ENCODE data around the gene FOXF2. TPM values are rescaled to one million over a fixed set of nuclear protein-coding genes. Genes with fewer than 3 reads are reported as not detected.
A peak's percentile ranks its signal among the peaks of the same experiment; 100 is the strongest.

The FOXF2 gene
- total RNA-seq, 2 experiments from 2014 or later, result not detected

- ATAC-seq, result peak; percentile 68
- POLR2A ChIA-PET, result no interaction called here
Measured at GRCh38 chr6:1424306-1424927, 35.0 kb downstream of the FOXF2 start.

DNA sequence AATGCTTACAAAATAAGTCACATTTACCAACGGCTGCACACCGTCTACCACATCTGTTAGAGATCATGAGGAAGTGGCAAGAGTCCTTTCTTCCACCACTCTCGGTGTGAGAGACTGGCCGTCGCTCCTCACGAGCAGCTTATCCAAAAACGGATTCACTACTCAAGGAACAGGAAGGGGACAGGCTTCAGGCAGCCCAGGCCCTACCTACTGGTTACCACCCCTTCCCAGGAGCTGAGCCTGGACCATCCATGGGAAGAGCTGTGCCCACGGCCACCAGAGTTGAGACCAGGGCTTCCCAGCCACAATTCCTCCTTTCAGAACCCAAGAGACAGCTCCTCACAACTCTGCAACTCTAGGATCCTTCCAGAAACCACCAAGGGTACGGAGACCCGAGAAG is 37.0 kb downstream of the FOXF2 start:
- ATAC-seq (no peak), DNase-seq (no peak)
- Mint-ChIP-seq H3K27me3 (ENCODE audit: low read depth) (peaks cover 5% of the 10 kb centered on the region), H3K4me1 (ENCODE audit: low read depth) (peaks cover 2% of the 10 kb centered on the region), H3K4me3 (no peak overlapping the region), H3K36me3 (ENCODE audit: low read depth) (no peaks in the 10 kb centered on the region), H3K27ac (no peak overlapping the region), H3K9me3 (ENCODE audit: insufficient read depth) (no peaks in the 10 kb centered on the region)
- POLR2A ChIA-PET, result no interaction called here
- CTCF ChIA-PET, result interaction anchor here (1.1 kb wide), 1 partner anchor 29 kb away, joined by 3 read pairs; no protein-coding TSS in a partner anchor

More at GRCh38 chr6:1424306-1424927, 35.0 kb downstream of the FOXF2 start:
- Mint-ChIP-seq H3K27me3 (ENCODE audit: low read depth) (peaks cover 8% of the 10 kb centered on the region), H3K4me3 (no peak overlapping the region), H3K4me1 (ENCODE audit: low read depth) (peaks cover 2% of the 10 kb centered on the region), H3K9me3 (ENCODE audit: insufficient read depth) (no peaks in the 10 kb centered on the region), H3K36me3 (ENCODE audit: low read depth) (no peaks in the 10 kb centered on the region), H3K27ac (no peak overlapping the region)
- CTCF ChIA-PET, result interaction anchor here (0.6 to 1.3 kb wide), 4 partner anchors 12 to 626 kb away, joined by 3 to 5 read pairs (median 3); no protein-coding TSS in a partner anchor
- DNase-seq, result peak; percentile 38

- CTCF ChIA-PET, result interaction anchor here (1.3 to 1.7 kb wide), 4 partner anchors 38 to 842 kb away, joined by 3 to 6 read pairs (median 5); no protein-coding TSS in a partner anchor
- Mint-ChIP-seq H3K4me3 (no peak overlapping the region), H3K4me1 (ENCODE audit: low read depth) (no peaks in the 10 kb centered on the region), H3K9me3 (ENCODE audit: insufficient read depth) (no peaks in the 10 kb centered on the region), H3K36me3 (ENCODE audit: low read depth) (no peaks in the 10 kb centered on the region), H3K27ac (no peak overlapping the region), H3K27me3 (ENCODE audit: low read depth) (peaks cover 13% of the 10 kb centered on the region)
- POLR2A ChIA-PET, result no interaction called here
- no peak for ATAC-seq
- no peak for DNase-seq
Measured at GRCh38 chr6:1435806-1436205, 46.4 kb downstream of the FOXF2 start.

GRCh38 chr6:1436334-1437306 is 47.2 kb downstream of the FOXF2 start:
- Mint-ChIP-seq H3K27me3 (ENCODE audit: low read depth) (peaks cover 11% of the 10 kb centered on the region), H3K4me3 (no peak overlapping the region), H3K4me1 (ENCODE audit: low read depth) (no peaks in the 10 kb centered on the region), H3K27ac (no peak overlapping the region), H3K36me3 (ENCODE audit: low read depth) (no peaks in the 10 kb centered on the region), H3K9me3 (ENCODE audit: insufficient read depth) (no peaks in the 10 kb centered on the region)
- DNase-seq (peak; percentile 69), ATAC-seq (peak; percentile 63)
- CTCF ChIA-PET, result interaction anchor here (0.7 to 1.7 kb wide), 9 partner anchors 10 to 846 kb away, joined by 3 to 6 read pairs (median 4); no protein-coding TSS in a partner anchor
- POLR2A ChIA-PET, result no interaction called here

- no peak for ATAC-seq
- H3K9me3 Mint-ChIP-seq (ENCODE audit: insufficient read depth), result no peaks in the 10 kb centered on the region
- DNase-seq, result no peak
- no peak overlapping the region for H3K4me3 Mint-ChIP-seq
- no peaks in the 10 kb centered on the region for H3K36me3 Mint-ChIP-seq (ENCODE audit: low read depth)
- no peak overlapping the region for H3K27ac Mint-ChIP-seq
- peaks cover 15% of the 10 kb centered on the region for H3K27me3 Mint-ChIP-seq (ENCODE audit: low read depth)
- ChIA-PET POLR2A (no interaction called here), CTCF (interaction anchor here (0.6 kb wide), 1 partner anchor 86 kb away, joined by 3 read pairs; no protein-coding TSS in a partner anchor)
- no peaks in the 10 kb centered on the region for H3K4me1 Mint-ChIP-seq (ENCODE audit: low read depth)
Measured at GRCh38 chr6:1437553-1438406, 48.4 kb downstream of the FOXF2 start.

- peaks cover 15% of the 10 kb centered on the region for H3K27me3 Mint-ChIP-seq (ENCODE audit: low read depth)
- ChIA-PET POLR2A (no interaction called here), CTCF (interaction anchor here (0.6 kb wide), 1 partner anchor 85 kb away, joined by 3 read pairs; no protein-coding TSS in a partner anchor)
- no peak for DNase-seq
- ATAC-seq, result no peak
- no peak overlapping the region for H3K27ac Mint-ChIP-seq
- no peak overlapping the region for H3K4me3 Mint-ChIP-seq
- H3K36me3 Mint-ChIP-seq (ENCODE audit: low read depth), result no peaks in the 10 kb centered on the region
- no peaks in the 10 kb centered on the region for H3K9me3 Mint-ChIP-seq (ENCODE audit: insufficient read depth)
- no peaks in the 10 kb centered on the region for H3K4me1 Mint-ChIP-seq (ENCODE audit: low read depth)
Measured at GRCh38 chr6:1438471-1438881, 49.1 kb downstream of the FOXF2 start.

DNA sequence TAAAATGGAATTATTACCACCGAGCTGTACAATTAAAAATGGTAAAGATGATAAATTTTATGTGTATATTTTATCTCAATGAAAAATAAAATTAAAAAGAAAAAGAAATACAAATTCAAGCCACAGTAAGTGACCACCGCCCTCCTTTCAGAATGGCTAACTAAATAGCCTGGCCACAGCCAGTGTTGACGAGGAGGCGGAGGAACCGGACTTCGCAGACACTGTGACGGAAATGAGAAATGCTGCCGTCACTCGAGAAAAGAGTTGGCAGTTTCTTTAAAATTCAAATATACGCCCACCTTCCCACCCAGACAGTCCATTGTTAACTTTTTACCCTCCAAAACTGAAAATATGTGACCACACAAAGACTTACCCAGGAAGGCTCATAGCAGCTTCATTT is 50.0 kb downstream of the FOXF2 start:
- H3K4me3 Mint-ChIP-seq, result no peak overlapping the region
- H3K27me3 Mint-ChIP-seq (ENCODE audit: low read depth), result peaks cover 15% of the 10 kb centered on the region
- DNase-seq (no peak), ATAC-seq (no peak)
- CTCF ChIA-PET, result no interaction called here
- no peak overlapping the region for H3K27ac Mint-ChIP-seq
- no peaks in the 10 kb centered on the region for H3K9me3 Mint-ChIP-seq (ENCODE audit: insufficient read depth)
- POLR2A ChIA-PET, result no interaction called here
- no peaks in the 10 kb centered on the region for H3K36me3 Mint-ChIP-seq (ENCODE audit: low read depth)
- H3K4me1 Mint-ChIP-seq (ENCODE audit: low read depth), result no peaks in the 10 kb centered on the region

DNA sequence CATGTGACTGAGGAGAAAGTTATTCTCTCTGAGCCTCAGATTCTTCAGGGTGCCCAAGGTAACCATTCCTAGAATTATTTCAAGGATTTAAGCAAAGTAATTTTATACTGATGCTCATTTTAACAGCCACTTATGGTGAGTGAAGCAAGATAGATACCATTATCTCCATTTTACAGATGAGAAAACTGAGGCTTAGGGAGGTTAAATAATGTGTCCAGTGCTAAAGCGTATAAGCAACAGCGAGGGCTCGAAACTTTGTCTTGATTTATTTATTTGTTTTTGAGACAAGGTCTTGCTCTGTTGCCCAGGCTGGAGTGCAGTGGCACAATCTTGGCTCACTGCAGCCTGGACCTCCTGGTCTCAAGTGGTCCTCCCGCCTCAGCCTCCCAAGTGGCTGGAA is 53.6 kb downstream of the FOXF2 start:
- peaks cover 10% of the 10 kb centered on the region for H3K27me3 Mint-ChIP-seq (ENCODE audit: low read depth)
- ChIA-PET POLR2A (no interaction called here), CTCF (no interaction called here)
- ATAC-seq, result no peak
- H3K36me3 Mint-ChIP-seq (ENCODE audit: low read depth), result no peaks in the 10 kb centered on the region
- no peak for DNase-seq
- H3K9me3 Mint-ChIP-seq (ENCODE audit: insufficient read depth), result no peaks in the 10 kb centered on the region
- no peak overlapping the region for H3K27ac Mint-ChIP-seq
- no peaks in the 10 kb centered on the region for H3K4me1 Mint-ChIP-seq (ENCODE audit: low read depth)
- H3K4me3 Mint-ChIP-seq, result no peak overlapping the region

Small RNAs within 50 kb of the gene (microRNA-seq; reads per million reads assigned to microRNA genes)
- not detected for gene MIR6720

Other genes with a start within 250 kb of the FOXF2 start
- gene FOXQ1, start 77.5 kb upstream of the FOXF2 start, total RNA-seq, result not detected
- not detected for gene FOXC1, start 220.3 kb downstream of the FOXF2 start, total RNA-seq